H1 (cell line): ENCODE data around the gene LTB. TPM values are rescaled to one million over a fixed set of nuclear protein-coding genes. Genes with fewer than 3 reads are reported as not detected.

Experiments
- CTCF ChIP-seq, 3 experiments: IDR thresholded peaks; 1 replicate in 2 of 3; 2 replicates in 1 of 3; pipeline versions ENCODE4 v1.5.1 to v1.6.1; 2011; ENCODE audit warnings: low read length in 3 of 3, mild to moderate bottlenecking in 3 of 3, inconsistent platforms in 2 of 3, low read depth in 1 of 3, moderate library complexity in 1 of 3; ENCODE audit not compliant: insufficient read depth in 1 of 3; ENCODE audit errors: control extremely low read depth in 1 of 3
- EP300 ChIP-seq, 2 experiments: IDR thresholded peaks; 1 replicate in 1 of 2; 2 replicates in 1 of 2; pipeline ENCODE4 v1.6.1; 2011 to 2012; ENCODE audit warnings: low read depth in 2 of 2, low read length in 2 of 2, mild to moderate bottlenecking in 2 of 2, borderline replicate concordance in 1 of 2, inconsistent platforms in 1 of 2, moderate library complexity in 1 of 2
- HDAC6 ChIP-seq: IDR thresholded peaks from one replicate; pipeline ENCODE4 v1.7.1; 2012; ENCODE audit warnings: low read depth, mild to moderate bottlenecking, inconsistent platforms, low read length, moderate library complexity
- RXRA ChIP-seq: IDR thresholded peaks from 2 replicates; pipeline ENCODE4 v1.6.1; 2011; ENCODE audit warnings: low read depth, mild to moderate bottlenecking, low read length, moderate library complexity; ENCODE audit not compliant: insufficient read depth
- TAF1 ChIP-seq: IDR thresholded peaks from 2 replicates; pipeline ENCODE4 v1.6.1; 2011; ENCODE audit warnings: mild to moderate bottlenecking, low read depth, low read length
- TCF12 ChIP-seq: IDR thresholded peaks from 2 replicates; pipeline ENCODE4 v1.6.1; 2011; ENCODE audit warnings: low read depth, mild to moderate bottlenecking, low read length
- polyA plus RNA-seq, 7 experiments: library from polyadenylated mRNA; depleted of rRNA in 3 of 7; stranded (reverse) in 5 of 7; unstranded in 2 of 7; fragments of >200 nt in 5 of 7; fragments of 200-250 nt in 2 of 7; gene quantifications; 1 replicate in 5 of 7; 2 replicates in 1 of 7; 4 replicates in 1 of 7; pipeline versions ENCODE4 v1.2.1 to v1.2.3, GENCODE V29; 2011 to 2013; ENCODE audit warnings: missing spikeins in 2 of 7, mixed read lengths in 2 of 7
- total RNA-seq: library from RNA; stranded (reverse); fragmentation: NEBNext Ultra II Directional; extraction: Animal tissue kit (Norgen Biotek cat#: 25700); gene quantifications from 2 replicates; pipeline ENCODE4 v1.2.1, GENCODE V29; 2021

LTB gene
- total and polyA plus RNA-seq, 2 of the 8 experiments (the other 6 are each of a cell fraction or from before 2014, with no cell fraction given), result 0.43 to 0.47 TPM

- TF ChIP-seq RXRA (no peak), TCF12 (no peak), HDAC6 (no peak), EP300 (IDR thresholded peaks at IDR 0.05; ENCODE audit: borderline replicate concordance in 1 of 2, low read depth in 2 of 2, low read length in 2 of 2) (no peak), CTCF (IDR thresholded peaks at IDR 0.05; ENCODE audit: control extremely low read depth in 1 of 3, insufficient read depth in 1 of 3, low read depth in 1 of 3, low read length in 3 of 3) (no peak), TAF1 (no peak)
- TF ChIP-seq, all 59 proteins: peak for 0
Observed at GRCh38 chr6:31587791-31588777, 5.9 kb upstream of the LTB start (continued).
